Muscle layer of colon (tissue), 2 donors: ENCODE measurements around the gene ENG.
A peak's percentile ranks its signal among the peaks of the same experiment; 100 is the strongest.

Experiments
- H3K27ac ChIP-seq: one replicate; pipeline ENCODE4 v1.7.0; 2013; ENCODE audit warnings: low read depth, mild to moderate bottlenecking, low read length, moderate library complexity
- H3K27me3 ChIP-seq, 2 donors: one replicate each; pipeline ENCODE4 v1.7.0; 2013; ENCODE audit warnings: low read length in 2 of 2, mild to moderate bottlenecking in 2 of 2; ENCODE audit not compliant: insufficient read depth in 2 of 2, control insufficient read depth in 1 of 2
- H3K36me3 ChIP-seq: one replicate; pipeline ENCODE4 v1.7.0; 2013; ENCODE audit warnings: mild to moderate bottlenecking, low read length; ENCODE audit not compliant: insufficient read depth
- H3K4me1 ChIP-seq: one replicate; pipeline ENCODE4 v1.7.0; 2013; ENCODE audit warnings: mild to moderate bottlenecking, low read length; ENCODE audit not compliant: insufficient read depth
- H3K4me3 ChIP-seq, 2 donors: one replicate each; pipeline ENCODE4 v1.7.0; 2013; ENCODE audit warnings: low read length in 2 of 2, low read depth in 1 of 2, mild to moderate bottlenecking in 1 of 2, moderate library complexity in 1 of 2
- H3K9ac ChIP-seq: one replicate; pipeline ENCODE4 v1.7.0; 2013; ENCODE audit warnings: low read length
- H3K9me3 ChIP-seq: one replicate; pipeline ENCODE4 v1.7.0; 2013; ENCODE audit warnings: mild to moderate bottlenecking, low read length
- donor health status: abdominal sarcoma.
- donor health status: Adenocarcinoma of cecum.

ENG gene

GRCh38 chr9:127780126-127780885, 74.2 kb downstream of the ENG start:
- Histone ChIP-seq H3K4me3 (no peak overlapping the region), H3K4me1 (peaks cover 5% of the 10 kb centered on the region), H3K9me3 (no peaks in the 10 kb centered on the region), H3K27me3 (no peaks in the 10 kb centered on the region), H3K36me3 (no peaks in the 10 kb centered on the region), H3K9ac (no peak overlapping the region), H3K27ac (no peak overlapping the region)

DNA sequence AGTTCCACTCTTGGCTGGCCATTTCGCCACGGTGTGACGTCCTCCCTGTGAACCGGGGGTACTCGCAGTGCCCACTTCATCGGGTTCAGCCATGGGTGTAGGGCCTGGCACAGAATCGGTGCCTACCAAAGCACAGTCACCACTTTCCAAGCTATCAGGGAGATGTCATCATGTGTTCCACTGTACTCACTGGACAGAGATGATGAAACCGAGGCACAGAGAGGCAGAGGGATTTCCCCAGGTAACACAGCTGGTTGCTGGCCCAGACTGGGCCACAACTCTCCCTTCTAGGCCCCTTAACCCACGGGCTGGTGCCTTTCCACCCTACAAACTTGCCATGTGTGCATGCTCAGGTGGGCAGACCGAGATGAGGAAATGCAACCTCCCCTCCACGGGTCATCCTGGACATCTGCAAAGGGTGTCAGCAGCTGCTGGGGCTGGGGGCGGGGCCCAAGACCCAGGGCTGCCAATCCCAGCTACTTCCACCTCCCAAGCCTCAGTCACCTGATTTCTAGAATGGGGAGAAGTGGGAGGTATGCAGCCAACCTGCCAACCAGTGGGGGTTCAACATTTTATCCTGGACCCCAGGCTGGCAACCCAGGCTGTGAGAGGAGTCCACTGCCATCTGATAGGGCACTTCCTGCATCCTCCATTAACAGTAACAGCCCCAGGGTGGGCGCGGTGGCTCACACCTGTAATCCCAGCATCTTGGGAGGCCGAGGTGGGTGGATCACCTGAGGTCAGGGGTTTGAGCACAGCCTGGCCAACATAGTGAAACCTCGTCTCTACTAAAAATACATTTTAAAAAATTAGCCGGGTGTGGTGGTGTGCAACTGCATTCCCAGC, 75.1 kb downstream of the ENG start:
- no peak overlapping the region for H3K27ac ChIP-seq
- H3K27me3 ChIP-seq: no peaks in the 10 kb centered on the region
- H3K9ac ChIP-seq: no peak overlapping the region
- peaks cover under 1% of the 10 kb centered on the region for H3K4me1 ChIP-seq
- H3K4me3 ChIP-seq: no peak overlapping the region
- H3K9me3 ChIP-seq: no peaks in the 10 kb centered on the region
- H3K36me3 ChIP-seq: no peaks in the 10 kb centered on the region

GRCh38 chr9:127778280-127779135, 76.0 kb downstream of the ENG start, which contains the start of gene SH2D3C:
Gene SH2D3C (minus strand): TSS chr9:127778666. CDS start chr9:127778627, 39 bp downstream.
- Histone ChIP-seq H3K9me3 (no peaks in the 10 kb centered on the region), H3K4me1 (no peaks in the 10 kb centered on the region), H3K36me3 (no peaks in the 10 kb centered on the region), H3K9ac (no peak within 1 kb of the TSS), H3K4me3 (no peak within 1 kb of the TSS), H3K27me3 (no peaks in the 10 kb centered on the region), H3K27ac (no peak within 1 kb of the TSS)

- no peaks in the 10 kb centered on the region for H3K27me3 ChIP-seq
- no peak overlapping the region for H3K27ac ChIP-seq
- H3K9ac ChIP-seq: no peak overlapping the region
- no peak overlapping the region for H3K4me3 ChIP-seq
- H3K4me1 ChIP-seq: no peaks in the 10 kb centered on the region
- H3K36me3 ChIP-seq: no peaks in the 10 kb centered on the region
- no peaks in the 10 kb centered on the region for H3K9me3 ChIP-seq
Observed at GRCh38 chr9:127777368-127777980, 77.0 kb downstream of the ENG start.

GRCh38 chr9:127776924-127777289, 77.6 kb downstream of the ENG start:
- Histone ChIP-seq H3K27me3 (no peaks in the 10 kb centered on the region), H3K4me1 (no peaks in the 10 kb centered on the region), H3K4me3 (no peak overlapping the region), H3K9ac (no peak overlapping the region), H3K27ac (no peak overlapping the region), H3K9me3 (no peaks in the 10 kb centered on the region), H3K36me3 (no peaks in the 10 kb centered on the region)

- no peaks in the 10 kb centered on the region for H3K4me1 ChIP-seq
- H3K36me3 ChIP-seq: no peaks in the 10 kb centered on the region
- H3K27me3 ChIP-seq: no peaks in the 10 kb centered on the region
- H3K9me3 ChIP-seq: no peaks in the 10 kb centered on the region
- no peak overlapping the region for H3K4me3 ChIP-seq
- H3K9ac ChIP-seq: no peak overlapping the region
- no peak overlapping the region for H3K27ac ChIP-seq
Observed at GRCh38 chr9:127776195-127776923, 78.1 kb downstream of the ENG start.

DNA sequence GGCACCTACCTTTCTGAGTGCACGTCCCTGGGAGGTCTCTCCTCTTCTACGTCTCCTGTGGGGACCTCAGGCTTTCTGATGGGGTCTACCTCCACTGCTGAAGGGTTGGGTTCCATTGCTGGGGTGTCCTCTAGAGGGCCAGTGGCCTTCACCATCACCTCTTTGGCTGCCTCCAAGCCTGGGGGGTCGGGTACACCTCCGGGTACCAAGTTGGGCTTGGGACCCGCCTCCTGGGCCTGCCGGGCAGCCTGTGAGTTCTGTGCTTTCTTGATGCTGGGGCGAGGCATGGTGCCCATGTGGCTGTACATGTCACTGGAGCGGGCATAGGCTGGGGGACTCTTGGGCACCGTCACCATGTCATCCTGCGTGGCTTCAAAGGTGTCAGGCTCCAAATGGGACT, 80.5 kb downstream of the ENG start:
- no peak overlapping the region for H3K27ac ChIP-seq

DNA sequence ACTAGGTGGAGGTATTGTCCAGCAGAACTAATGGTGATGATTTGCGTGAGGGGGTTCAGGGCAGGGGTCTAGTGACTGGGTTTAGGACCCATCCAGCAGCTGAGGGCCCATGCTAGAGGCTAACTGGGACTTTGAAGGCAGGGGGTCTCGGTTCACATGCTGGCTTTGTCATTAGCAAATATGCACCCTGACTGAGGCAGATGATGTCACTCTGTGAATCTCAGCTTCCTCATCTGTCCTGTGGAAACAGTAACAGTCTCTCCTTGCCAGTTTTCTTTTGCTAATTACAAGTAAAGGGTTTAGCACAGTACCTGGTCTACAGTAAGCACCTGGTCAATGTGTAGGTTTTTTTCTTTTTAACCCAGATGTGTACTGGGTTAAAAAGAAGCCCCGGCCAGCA, 81.2 kb downstream of the ENG start:
- Histone ChIP-seq H3K4me1 (peaks cover 9% of the 10 kb centered on the region), H3K9ac (no peak overlapping the region), H3K36me3 (no peaks in the 10 kb centered on the region), H3K4me3 (no peak overlapping the region), H3K27me3 (no peaks in the 10 kb centered on the region), H3K9me3 (no peaks in the 10 kb centered on the region), H3K27ac (no peak overlapping the region)

More for the DNA sequence above, 80.5 kb downstream of the ENG start:
- Histone ChIP-seq H3K9ac (no peak overlapping the region), H3K36me3 (no peaks in the 10 kb centered on the region), H3K4me1 (peaks cover 9% of the 10 kb centered on the region), H3K27me3 (no peaks in the 10 kb centered on the region), H3K9me3 (no peaks in the 10 kb centered on the region), H3K4me3 (no peak overlapping the region)

DNA sequence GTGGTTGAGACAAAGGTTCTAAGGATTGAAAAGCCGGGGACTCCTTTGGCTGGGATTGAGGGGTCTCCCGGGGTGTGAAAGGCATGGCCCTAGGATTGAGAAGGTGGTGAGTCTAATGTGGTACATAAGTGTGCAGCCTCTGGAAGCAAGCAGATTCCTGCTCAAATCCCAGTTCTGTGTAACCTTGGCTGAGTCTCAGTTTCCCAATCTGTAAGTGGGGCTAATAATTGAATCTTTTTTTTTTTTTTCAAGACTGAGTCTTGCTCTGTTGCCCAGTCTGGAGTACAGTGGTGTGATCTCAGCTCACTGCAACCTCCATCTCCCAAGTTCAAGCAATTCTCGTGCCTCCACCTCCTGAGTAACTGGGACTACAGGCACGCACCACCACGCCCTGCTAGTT, 81.9 kb downstream of the ENG start:
- H3K36me3 ChIP-seq: no peaks in the 10 kb centered on the region

DNA sequence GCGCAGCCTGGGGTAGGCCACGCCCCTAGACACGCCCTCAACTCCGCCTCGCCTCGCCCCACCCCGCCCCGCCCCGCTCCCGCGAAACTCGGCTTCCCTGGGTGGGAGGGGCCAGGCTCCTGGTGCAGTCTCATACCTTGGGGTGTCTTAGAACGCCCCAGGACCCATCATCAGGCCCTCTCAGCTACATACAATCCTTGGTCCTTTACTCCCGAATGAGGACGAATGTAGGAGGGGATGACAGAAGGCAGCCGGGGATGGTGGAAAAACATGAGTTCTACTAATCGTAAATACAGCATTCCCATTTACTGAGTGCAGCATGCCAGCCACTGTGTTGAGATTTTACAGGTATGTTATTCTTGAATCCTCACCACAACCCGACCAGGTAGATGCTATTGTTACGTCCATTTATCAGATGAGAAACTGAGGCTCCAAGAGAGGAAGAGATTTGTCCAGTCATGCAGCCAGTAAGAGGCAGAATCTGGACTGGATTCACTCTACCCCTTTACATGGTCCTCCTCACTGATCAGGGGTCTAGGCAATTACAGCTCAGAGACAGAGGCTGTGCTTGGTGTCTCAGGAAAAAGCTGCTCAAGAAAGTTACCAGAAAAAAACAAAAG, 82.8 kb downstream of the ENG start:
- H3K27ac ChIP-seq: peak overlapping the region; percentile 44
- no peaks in the 10 kb centered on the region for H3K9me3 ChIP-seq
- H3K36me3 ChIP-seq: no peaks in the 10 kb centered on the region
- peaks cover 9% of the 10 kb centered on the region for H3K4me1 ChIP-seq
- H3K4me3 ChIP-seq: peak overlapping the region in 1 of 2 donors; percentile 21
- no peak overlapping the region for H3K9ac ChIP-seq
- H3K27me3 ChIP-seq: no peaks in the 10 kb centered on the region

More for the DNA sequence above, 81.9 kb downstream of the ENG start:
- Histone ChIP-seq H3K27ac (no peak overlapping the region), H3K4me3 (no peak overlapping the region), H3K27me3 (no peaks in the 10 kb centered on the region), H3K9me3 (no peaks in the 10 kb centered on the region), H3K9ac (no peak overlapping the region), H3K4me1 (peaks cover 9% of the 10 kb centered on the region)
